Central memory CD8-positive, alpha-beta T cell (primary cell): ENCODE data around the gene PROM1.

Experiments
- ATAC-seq: fragments of 150-1000 bp; cut with Tn5 transposase; replicated peaks from 2 replicates; pipeline ENCODE4 v1.10.0; 2022; ENCODE audit warnings: mild to moderate bottlenecking, moderate FRiP score, moderate number of reproducible peaks; ENCODE audit not compliant: poor library complexity, severe bottlenecking; ENCODE audit errors: extremely low read depth
- DNase-seq, 2 donors: peaks; one replicate each; pipeline ENCODE4 v3.0.0; 2021; ENCODE audit warnings: low spot score in 2 of 2
- H3K27ac Mint-ChIP-seq: one replicate; pipeline ENCODE4 v1.8.0; 2022; ENCODE audit warnings: low read depth, mild to moderate bottlenecking, moderate library complexity, mixed read lengths
- H3K27me3 Mint-ChIP-seq: one replicate; pipeline ENCODE4 v1.8.0; 2022; ENCODE audit warnings: mixed read lengths
- H3K36me3 Mint-ChIP-seq: one replicate; pipeline ENCODE4 v1.8.0; 2022; ENCODE audit warnings: mild to moderate bottlenecking, moderate library complexity, mixed read lengths; ENCODE audit not compliant: insufficient read depth
- H3K4me1 Mint-ChIP-seq: one replicate; pipeline ENCODE4 v1.8.0; 2022; ENCODE audit warnings: mixed read lengths
- H3K4me3 Mint-ChIP-seq: one replicate; pipeline ENCODE4 v1.8.0; 2022; ENCODE audit warnings: mild to moderate bottlenecking, moderate library complexity, mixed read lengths
- H3K9me3 Mint-ChIP-seq: one replicate; pipeline ENCODE4 v1.8.0; 2022; ENCODE audit warnings: mixed read lengths

PROM1 gene

DNA sequence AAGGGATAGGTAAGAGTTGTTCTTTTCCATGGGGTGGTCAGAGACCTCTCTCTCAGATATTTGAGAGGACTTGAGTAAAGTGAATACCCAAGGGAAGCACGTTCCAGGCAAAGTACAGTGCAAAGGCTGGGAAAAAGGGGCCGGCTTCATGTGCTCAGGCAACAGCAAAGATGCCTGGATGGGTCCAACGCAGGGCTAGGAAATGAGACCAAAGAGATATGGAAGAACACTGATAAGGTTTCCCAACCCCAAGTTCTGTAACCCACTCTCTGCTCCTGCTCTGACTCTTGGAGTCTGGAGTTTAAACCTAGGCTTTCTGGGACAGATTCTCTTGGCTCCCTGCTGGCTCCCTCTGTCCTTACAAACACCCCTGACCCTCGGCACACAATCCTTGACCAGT lies 36.2 kb upstream of the PROM1 start:
- Mint-ChIP-seq H3K36me3 (no peaks in the 10 kb centered on the region), H3K27ac (no peak overlapping the region), H3K4me3 (no peak overlapping the region), H3K27me3 (peaks cover 42% of the 10 kb centered on the region), H3K4me1 (no peaks in the 10 kb centered on the region), H3K9me3 (no peaks in the 10 kb centered on the region)
- DNase-seq (no peak), ATAC-seq (no peak)

DNA sequence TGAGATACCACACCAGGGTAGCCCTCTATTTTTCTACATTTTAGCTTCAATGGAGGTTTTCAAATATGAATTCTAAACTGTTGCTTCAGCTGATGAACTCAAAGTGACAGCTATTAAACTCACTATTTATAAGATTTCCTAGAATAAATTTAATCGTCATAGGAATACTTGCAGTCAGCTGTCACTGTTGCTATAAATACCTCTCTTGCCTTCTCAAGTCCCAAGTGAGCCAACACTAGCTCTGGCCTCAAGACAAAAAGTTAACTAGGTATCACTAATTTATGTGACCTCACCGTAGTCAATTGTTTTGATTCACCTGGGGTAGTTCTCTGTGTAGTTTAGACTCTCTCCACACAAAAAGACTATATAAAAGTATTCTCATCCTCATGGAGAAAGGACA lies 34.3 kb upstream of the PROM1 start:
- Mint-ChIP-seq H3K36me3 (no peaks in the 10 kb centered on the region), H3K9me3 (no peaks in the 10 kb centered on the region), H3K27me3 (peaks cover 46% of the 10 kb centered on the region), H3K4me1 (no peaks in the 10 kb centered on the region), H3K4me3 (no peak overlapping the region), H3K27ac (no peak overlapping the region)
- ATAC-seq: no peak
- no peak for DNase-seq

DNA sequence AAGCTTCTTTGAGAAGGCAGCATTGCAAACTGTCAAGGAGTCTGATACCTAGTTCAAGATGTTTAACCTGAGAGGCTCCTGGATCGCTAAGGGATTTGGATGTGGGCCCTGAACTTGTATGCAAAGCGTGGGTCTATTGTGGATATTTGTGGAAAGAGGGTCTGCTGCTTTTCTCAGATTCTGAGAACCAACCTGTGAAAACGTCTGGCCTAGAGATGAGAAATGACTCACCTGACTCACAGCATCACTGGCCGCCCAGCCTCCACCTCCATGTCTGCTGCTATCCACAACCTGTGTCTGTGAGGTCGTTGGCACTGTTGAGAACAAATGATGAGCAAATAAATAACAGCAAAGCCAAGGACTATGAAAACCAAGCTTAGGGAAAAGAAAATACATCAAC lies 33.3 kb upstream of the PROM1 start:
- DNase-seq (no peak), ATAC-seq (no peak)
- Mint-ChIP-seq H3K4me3 (no peak overlapping the region), H3K27ac (no peak overlapping the region), H3K36me3 (no peaks in the 10 kb centered on the region), H3K4me1 (no peaks in the 10 kb centered on the region), H3K27me3 (peaks cover 46% of the 10 kb centered on the region), H3K9me3 (no peaks in the 10 kb centered on the region)

DNA sequence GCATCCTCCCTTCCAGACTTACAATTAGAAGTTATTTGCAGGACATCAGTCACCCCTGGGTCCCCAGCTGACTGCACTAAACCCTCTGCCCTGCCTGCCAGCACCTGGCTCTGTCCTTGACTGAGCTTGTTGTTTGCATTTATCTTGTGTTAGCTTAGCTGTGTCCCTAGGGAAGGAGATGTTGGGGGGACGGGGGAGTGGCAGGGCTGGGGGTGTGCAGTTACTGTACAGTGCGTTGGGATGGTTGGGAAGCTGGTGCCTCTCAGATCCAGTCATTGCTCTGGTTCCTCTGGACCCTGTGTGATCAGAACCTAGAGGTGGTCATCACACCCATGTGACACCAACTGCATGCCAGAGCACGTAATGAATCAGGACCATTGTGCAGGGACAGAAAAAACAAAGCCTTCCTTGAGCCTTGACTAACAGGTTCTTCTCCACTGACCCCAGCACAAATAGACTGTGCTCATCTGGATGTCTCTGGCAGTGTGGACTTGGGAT lies 32.7 kb upstream of the PROM1 start:
- DNase-seq: no peak
- no peak for ATAC-seq
- Mint-ChIP-seq H3K4me3 (no peak overlapping the region), H3K4me1 (no peaks in the 10 kb centered on the region), H3K9me3 (no peaks in the 10 kb centered on the region), H3K27ac (no peak overlapping the region), H3K36me3 (no peaks in the 10 kb centered on the region), H3K27me3 (peaks cover 46% of the 10 kb centered on the region)

DNA sequence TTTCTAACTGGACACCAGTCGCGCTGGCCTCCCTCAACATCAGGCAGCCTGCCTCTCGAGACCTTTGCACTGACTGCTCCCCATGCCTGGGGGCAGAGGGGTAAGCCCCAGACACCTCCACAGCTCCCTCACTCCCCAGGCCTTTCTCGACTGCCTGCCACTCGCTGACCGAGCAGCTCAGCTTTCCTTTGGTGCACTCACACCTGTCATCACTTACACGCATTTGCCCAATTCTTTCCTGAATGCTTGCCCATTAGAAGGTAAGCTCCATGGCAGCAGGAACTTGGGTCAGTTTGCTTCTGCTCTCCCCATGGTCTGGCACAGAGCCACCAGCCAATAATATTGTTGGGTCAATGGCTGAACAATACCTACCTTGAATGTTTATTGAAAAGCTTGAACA lies 32.2 kb upstream of the PROM1 start:
- H3K9me3 Mint-ChIP-seq: no peaks in the 10 kb centered on the region
- DNase-seq: no peak
- no peaks in the 10 kb centered on the region for H3K4me1 Mint-ChIP-seq
- H3K36me3 Mint-ChIP-seq: no peaks in the 10 kb centered on the region
- H3K27me3 Mint-ChIP-seq: peaks cover 46% of the 10 kb centered on the region
- no peak overlapping the region for H3K4me3 Mint-ChIP-seq
- H3K27ac Mint-ChIP-seq: no peak overlapping the region
- ATAC-seq: no peak

DNA sequence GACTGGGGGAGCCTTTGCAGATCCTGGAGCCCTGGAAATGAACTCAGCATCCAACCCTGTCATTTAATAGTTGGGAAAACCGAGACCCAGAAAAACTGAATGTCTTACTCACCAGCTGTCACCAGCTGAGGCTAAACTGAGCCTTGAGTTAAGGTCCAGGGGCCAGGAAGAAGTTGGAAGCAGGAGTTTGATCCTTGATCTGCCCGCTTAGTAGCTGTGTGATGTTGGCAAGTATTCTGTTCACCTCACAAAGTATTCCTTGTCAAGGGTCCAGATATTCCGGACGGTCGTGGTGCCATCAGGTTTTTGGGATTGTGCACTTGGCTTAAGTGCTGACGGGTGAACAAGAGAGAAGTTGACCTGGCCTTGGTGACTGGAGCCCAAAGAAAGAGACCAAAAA lies 30.7 kb upstream of the PROM1 start:
- ATAC-seq (no peak), DNase-seq (no peak)
- no peaks in the 10 kb centered on the region for H3K36me3 Mint-ChIP-seq
- H3K27ac Mint-ChIP-seq: no peak overlapping the region
- no peak overlapping the region for H3K4me3 Mint-ChIP-seq
- peaks cover 34% of the 10 kb centered on the region for H3K27me3 Mint-ChIP-seq
- H3K4me1 Mint-ChIP-seq: no peaks in the 10 kb centered on the region
- no peaks in the 10 kb centered on the region for H3K9me3 Mint-ChIP-seq

DNA sequence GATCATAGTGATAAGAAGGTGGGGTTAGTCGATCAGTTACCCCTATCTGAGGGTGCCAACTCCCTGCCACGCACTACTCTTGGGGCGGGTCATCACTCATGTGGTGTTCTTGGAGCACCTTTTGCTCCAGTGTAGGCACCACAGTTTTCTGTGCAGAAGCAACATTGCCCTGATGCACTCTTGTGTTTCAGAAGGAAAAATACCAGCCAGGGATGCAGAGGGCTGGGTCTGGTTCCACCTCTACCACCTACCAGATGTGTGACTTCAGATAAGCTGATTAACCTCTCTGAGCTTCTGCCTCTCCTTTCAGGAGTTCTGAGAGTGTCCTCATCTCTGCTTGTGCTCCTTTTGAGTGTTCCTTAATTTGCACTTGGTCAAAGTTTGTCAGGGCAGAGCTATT lies 29.9 kb upstream of the PROM1 start:
- no peak for ATAC-seq
- H3K4me1 Mint-ChIP-seq: no peaks in the 10 kb centered on the region
- H3K27ac Mint-ChIP-seq: no peak overlapping the region
- no peak for DNase-seq
- H3K4me3 Mint-ChIP-seq: no peak overlapping the region
- no peaks in the 10 kb centered on the region for H3K9me3 Mint-ChIP-seq
- H3K36me3 Mint-ChIP-seq: no peaks in the 10 kb centered on the region
- H3K27me3 Mint-ChIP-seq: peaks cover 42% of the 10 kb centered on the region

DNA sequence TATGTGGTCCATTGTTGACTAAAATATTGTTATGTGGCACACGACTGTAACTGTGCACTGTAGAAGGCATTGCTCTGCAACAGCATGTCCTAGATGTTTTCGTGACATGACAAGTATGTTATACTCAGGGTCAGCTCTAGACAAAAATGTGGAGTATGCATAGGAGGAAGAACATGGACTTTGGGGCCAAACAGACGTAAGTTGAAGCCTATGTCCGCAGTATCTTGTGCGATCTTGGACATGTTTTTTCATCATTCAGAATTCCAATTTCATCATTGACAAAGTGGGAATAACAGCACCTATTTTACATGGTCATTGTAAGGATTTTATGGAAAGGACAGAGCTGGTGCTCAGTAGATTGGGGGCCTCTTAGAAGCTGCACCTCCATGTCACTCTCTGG lies 27.7 kb upstream of the PROM1 start:
- ATAC-seq: no peak
- Mint-ChIP-seq H3K4me3 (no peak overlapping the region), H3K9me3 (no peaks in the 10 kb centered on the region), H3K27ac (no peak overlapping the region), H3K36me3 (no peaks in the 10 kb centered on the region), H3K27me3 (peaks cover 43% of the 10 kb centered on the region), H3K4me1 (no peaks in the 10 kb centered on the region)
- DNase-seq: no peak

DNA sequence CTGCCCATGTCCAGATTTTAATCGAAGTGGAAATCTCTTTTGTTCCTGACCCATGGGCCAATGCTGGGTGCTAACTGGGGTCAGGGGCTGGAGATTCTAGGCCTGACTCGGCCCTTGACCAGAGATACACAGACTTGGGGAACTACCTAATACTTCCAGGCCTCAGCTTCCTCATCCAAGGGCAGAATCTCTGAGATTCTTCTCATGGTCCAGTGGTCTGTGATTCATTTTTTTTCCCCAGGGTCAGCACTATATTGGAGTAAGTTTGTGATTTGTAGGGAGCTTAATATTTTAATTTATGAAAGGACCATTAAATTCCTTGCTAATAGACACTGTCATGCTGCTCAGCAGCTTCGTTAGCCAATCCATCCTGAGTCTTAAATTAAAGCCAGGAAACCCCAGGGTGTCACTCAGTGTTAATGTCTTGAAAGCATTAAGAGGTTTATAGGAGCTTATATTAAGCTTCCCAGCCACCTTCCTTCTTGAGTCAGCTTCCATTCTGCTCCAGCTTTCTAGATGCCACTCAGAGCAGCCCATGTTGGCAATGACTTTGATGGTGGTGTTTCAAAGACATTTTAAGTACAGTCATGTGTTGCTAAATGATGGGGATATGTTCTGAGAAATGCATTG lies 27.0 kb upstream of the PROM1 start:
- Mint-ChIP-seq H3K4me1 (no peaks in the 10 kb centered on the region), H3K27ac (no peak overlapping the region), H3K36me3 (no peaks in the 10 kb centered on the region), H3K9me3 (no peaks in the 10 kb centered on the region), H3K27me3 (peaks cover 36% of the 10 kb centered on the region), H3K4me3 (no peak overlapping the region)
- no peak for DNase-seq
- no peak for ATAC-seq

DNA sequence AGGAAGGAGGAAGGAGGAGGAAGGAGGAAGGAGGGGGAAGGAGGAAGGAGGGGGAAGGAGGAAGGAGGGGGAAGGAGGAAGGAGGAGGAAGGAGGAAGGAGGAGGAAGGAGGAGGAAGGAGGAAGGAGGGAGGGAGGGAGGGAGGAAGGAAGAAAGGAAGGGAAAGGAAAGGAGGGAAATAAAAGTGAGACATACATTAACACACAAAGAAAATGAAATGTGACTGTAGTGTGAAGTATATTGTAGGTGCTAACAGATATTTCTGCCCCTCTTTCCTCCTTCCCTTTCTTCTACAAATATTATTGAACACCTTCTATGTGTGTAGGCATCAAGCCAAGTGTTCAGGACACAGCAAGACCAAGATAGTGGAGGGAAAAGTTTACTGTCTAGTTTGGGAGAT lies 26.4 kb upstream of the PROM1 start:
- Mint-ChIP-seq H3K27ac (no peak overlapping the region), H3K4me1 (no peaks in the 10 kb centered on the region), H3K27me3 (peaks cover 30% of the 10 kb centered on the region), H3K36me3 (no peaks in the 10 kb centered on the region), H3K4me3 (no peak overlapping the region), H3K9me3 (no peaks in the 10 kb centered on the region)
- ATAC-seq (no peak), DNase-seq (no peak)

DNA sequence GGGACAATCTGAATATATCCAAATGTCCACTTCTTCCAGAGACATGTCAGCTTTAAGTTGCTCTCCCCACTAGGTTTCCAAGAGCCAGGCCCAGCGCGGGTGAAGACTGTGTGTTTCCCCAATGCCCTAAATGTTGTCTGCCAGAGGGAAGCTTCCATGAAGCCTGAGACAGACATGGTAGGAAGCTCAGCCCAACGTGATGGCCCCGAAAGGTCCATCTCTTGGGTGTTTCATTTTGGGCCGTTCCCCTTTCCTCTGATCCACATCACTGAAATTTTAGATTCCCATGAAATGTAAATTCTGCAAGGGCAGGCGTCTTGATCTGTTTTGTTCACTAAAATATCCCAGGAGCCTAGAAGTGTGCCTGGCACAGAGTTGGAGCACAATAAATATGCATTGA lies 25.4 kb upstream of the PROM1 start:
- Mint-ChIP-seq H3K27me3 (peaks cover 20% of the 10 kb centered on the region), H3K9me3 (no peaks in the 10 kb centered on the region), H3K36me3 (no peaks in the 10 kb centered on the region), H3K4me1 (no peaks in the 10 kb centered on the region), H3K4me3 (no peak overlapping the region), H3K27ac (no peak overlapping the region)
- ATAC-seq (no peak), DNase-seq (no peak)

DNA sequence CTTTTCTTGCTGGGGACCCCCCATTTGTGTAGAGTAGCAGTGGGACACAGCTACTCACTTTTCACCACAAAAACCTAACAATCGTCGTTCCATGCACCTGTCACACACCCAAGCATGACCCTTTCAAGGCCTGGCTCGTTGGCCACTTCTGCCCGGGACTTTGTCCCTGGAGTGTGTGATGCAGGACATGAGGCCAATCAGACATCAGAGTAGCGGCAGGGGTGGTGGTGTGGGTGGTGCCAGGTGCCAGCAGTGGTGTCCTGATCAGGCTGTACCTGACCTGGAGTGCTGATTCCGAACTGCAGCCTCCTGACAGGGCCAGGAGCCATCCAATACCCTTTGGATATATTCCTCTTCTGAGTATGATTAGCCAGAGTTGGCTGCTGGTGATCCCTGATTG lies 23.1 kb upstream of the PROM1 start:
- no peaks in the 10 kb centered on the region for H3K4me1 Mint-ChIP-seq
- peaks cover 30% of the 10 kb centered on the region for H3K27me3 Mint-ChIP-seq
- H3K4me3 Mint-ChIP-seq: no peak overlapping the region
- no peaks in the 10 kb centered on the region for H3K9me3 Mint-ChIP-seq
- DNase-seq (no peak), ATAC-seq (no peak)
- no peak overlapping the region for H3K27ac Mint-ChIP-seq
- H3K36me3 Mint-ChIP-seq: no peaks in the 10 kb centered on the region

DNA sequence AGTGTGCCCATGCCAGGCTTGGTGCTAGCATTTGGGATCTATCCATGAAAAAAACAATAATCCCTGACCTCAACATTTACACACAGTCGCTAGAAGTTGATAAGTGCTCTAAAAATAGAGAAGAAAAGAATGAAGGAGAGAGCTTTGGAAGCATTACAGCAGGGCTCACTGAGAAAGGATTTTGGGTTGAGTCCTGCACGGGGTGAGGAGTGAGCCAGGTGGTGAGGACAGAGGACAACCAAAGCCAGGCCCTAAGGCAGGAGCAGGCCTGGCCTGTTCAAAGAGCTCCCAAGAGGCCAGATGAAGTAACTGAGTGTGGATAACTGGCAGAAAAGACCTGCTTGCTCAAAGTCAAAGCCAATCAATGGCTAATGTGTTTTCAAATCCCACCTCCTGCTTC lies 20.7 kb upstream of the PROM1 start:
- no peak overlapping the region for H3K4me3 Mint-ChIP-seq
- H3K9me3 Mint-ChIP-seq: no peaks in the 10 kb centered on the region
- peaks cover 44% of the 10 kb centered on the region for H3K27me3 Mint-ChIP-seq
- no peak for DNase-seq
- H3K4me1 Mint-ChIP-seq: no peaks in the 10 kb centered on the region
- ATAC-seq: no peak
- H3K27ac Mint-ChIP-seq: no peak overlapping the region
- H3K36me3 Mint-ChIP-seq: no peaks in the 10 kb centered on the region

DNA sequence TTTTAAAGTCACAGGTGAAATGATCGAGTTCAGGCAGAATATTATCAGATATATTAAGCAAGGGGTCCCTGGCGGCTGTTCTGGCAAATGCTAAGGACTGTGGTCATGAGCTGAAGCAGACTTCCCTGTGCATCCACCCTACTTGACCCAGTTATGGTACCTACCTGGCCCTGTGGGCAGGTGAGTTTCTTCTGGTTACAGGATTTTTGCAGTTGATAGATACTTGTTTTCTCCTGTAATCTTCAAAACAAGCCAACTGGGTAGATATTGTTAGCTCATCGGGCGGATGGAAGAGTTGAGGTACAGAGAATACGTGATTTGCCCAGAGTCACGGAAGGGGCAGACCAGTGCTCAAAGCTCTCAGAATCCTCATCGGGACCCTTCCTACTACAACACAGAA lies 18.5 kb upstream of the PROM1 start:
- no peak overlapping the region for H3K4me3 Mint-ChIP-seq
- no peaks in the 10 kb centered on the region for H3K36me3 Mint-ChIP-seq
- no peaks in the 10 kb centered on the region for H3K9me3 Mint-ChIP-seq
- no peak overlapping the region for H3K27ac Mint-ChIP-seq
- peaks cover 46% of the 10 kb centered on the region for H3K27me3 Mint-ChIP-seq
- DNase-seq (no peak), ATAC-seq (no peak)
- no peaks in the 10 kb centered on the region for H3K4me1 Mint-ChIP-seq
